ENCODE data around the gene PERCC1. TPM values are rescaled to one million over a fixed set of nuclear protein-coding genes. Genes with fewer than 3 reads are reported as not detected.

The PERCC1 gene
- total and polyA plus RNA-seq, 2 of the 4 experiments (the other 2 are of a cell fraction): not detected

GRCh38 chr16:1451702-1452392 is 21.0 kb downstream of the PERCC1 start:
- H3K27me3 ChIP-seq (ENCODE audit: control insufficient read depth, insufficient read depth, low read length): no peaks in the 10 kb centered on the region
- no peak overlapping the region for H3K27ac ChIP-seq (ENCODE audit: insufficient read depth, low read length)
- no peak overlapping the region for H3K18ac ChIP-seq (ENCODE audit: low read depth, low read length)
- no peak overlapping the region for H2AK5ac ChIP-seq (ENCODE audit: low read depth, low read length)
- ChIA-PET CTCF (no interaction called here), POLR2A (ENCODE audit: unreplicated experiment) (no interaction called here)
- peaks cover 51% of the 10 kb centered on the region for H3K36me3 ChIP-seq (ENCODE audit: control insufficient read depth, insufficient read depth, low read length)
- H3K79me1 ChIP-seq (ENCODE audit: low read depth in 1 of 2, low read length in 2 of 2): no peaks in the 10 kb centered on the region
- DNase-seq: no peak
- no peak overlapping the region for H2AFZ ChIP-seq (replicated peaks; ENCODE audit: low read length, poor library complexity)
- no peak for ATAC-seq (ENCODE audit: low read depth)
- no peak overlapping the region for H4K5ac ChIP-seq (ENCODE audit: low read depth, low read length)
- no peak overlapping the region for H3K14ac ChIP-seq (replicated peaks; ENCODE audit: low read depth, low read length)
- BruUV-seq (replicated peaks): no TSS peak
- TF ChIP-seq CHD1 (IDR thresholded peaks at IDR 0.05; ENCODE audit: low read depth, low read length) (no peak), NFE2L2 (IDR thresholded peaks at IDR 0.05; ENCODE audit: low read depth, low read length) (no peak), MAZ (IDR thresholded peaks at IDR 0.05; ENCODE audit: borderline replicate concordance, low read depth, low read length) (no peak), ELK1 (IDR thresholded peaks at IDR 0.05; ENCODE audit: borderline replicate concordance, low read depth, low read length) (no peak), FOS (IDR thresholded peaks at IDR 0.05; ENCODE audit: low read depth, low read length) (no peak), CEBPB (IDR thresholded peaks at IDR 0.05; ENCODE audit: low read depth, low read length) (no peak), RAD21 (IDR thresholded peaks at IDR 0.05; ENCODE audit: low read length) (no peak), RFX5 (IDR thresholded peaks at IDR 0.05; ENCODE audit: low read depth, low read length) (no peak), MXI1 (IDR thresholded peaks at IDR 0.05; ENCODE audit: borderline replicate concordance, low read depth, low read length) (no peak), CTCF (conservative IDR thresholded peaks at IDR 0.05; ENCODE audit: low read depth, low read length) (no peak), SMC3 (IDR thresholded peaks at IDR 0.05; ENCODE audit: low read depth, low read length) (no peak), MAFK (IDR thresholded peaks at IDR 0.05; ENCODE audit: low read depth, low read length) (no peak), BHLHE40 (IDR thresholded peaks at IDR 0.05; ENCODE audit: low read depth, low read length) (no peak), POLR2A (IDR thresholded peaks at IDR 0.05; ENCODE audit: low read depth, low read length) (no peak)
- TF ChIP-seq, protein P1, sequence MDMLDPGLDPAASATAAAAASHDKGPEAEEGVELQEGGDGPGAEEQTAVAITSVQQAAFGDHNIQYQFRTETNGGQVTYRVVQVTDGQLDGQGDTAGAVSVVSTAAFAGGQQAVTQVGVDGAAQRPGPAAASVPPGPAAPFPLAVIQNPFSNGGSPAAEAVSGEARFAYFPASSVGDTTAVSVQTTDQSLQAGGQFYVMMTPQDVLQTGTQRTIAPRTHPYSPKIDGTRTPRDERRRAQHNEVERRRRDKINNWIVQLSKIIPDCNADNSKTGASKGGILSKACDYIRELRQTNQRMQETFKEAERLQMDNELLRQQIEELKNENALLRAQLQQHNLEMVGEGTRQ (IDR thresholded peaks at IDR 0.05; ENCODE audit: low read depth, low read length): no peak
- in situ Hi-C loops (cut with MboI; ENCODE audit: low sequenced_read_pairs): no loop called here
- WGBS, 2 experiments (ENCODE audit: extremely low coverage in 2 of 2, insufficient read length in 1 of 2): 95% methylated on average over 14 of the region's 34 CpGs; no CpG with 5 or more reads in 1 of the 2 experiments
- H4K20me1 ChIP-seq (ENCODE audit: insufficient read depth, low read length): no peaks in the 10 kb centered on the region
- no peak overlapping the region for H3K4me2 ChIP-seq (ENCODE audit: low read depth, low read length)
- no peak overlapping the region for H2AK9ac ChIP-seq (replicated peaks; ENCODE audit: low read depth, low read length, poor library complexity)
- no peaks in the 10 kb centered on the region for H3K9me3 ChIP-seq (ENCODE audit: control insufficient read depth, insufficient read depth, low read length)
- no peak overlapping the region for H4K8ac ChIP-seq (ENCODE audit: low read depth in 2 of 2, low read length in 2 of 2)
- no peak overlapping the region for H3K4ac ChIP-seq (ENCODE audit: low read depth, low read length)
- H3K9ac ChIP-seq (ENCODE audit: low read depth, low read length): no peak overlapping the region
- H2BK20ac ChIP-seq (ENCODE audit: low read depth, low read length): no peak overlapping the region
- H2BK120ac ChIP-seq (ENCODE audit: low read depth, low read length): no peak overlapping the region
- no peak overlapping the region for H3K56ac ChIP-seq (ENCODE audit: extremely low read depth, insufficient read depth, low read length)
- intact Hi-C loops (cut with micrococcal nuclease): no loop called here
- dilution Hi-C loops (cut with HindIII; ENCODE audit: low sequenced_read_pairs, unreplicated experiment): no loop called here
- no peak overlapping the region for H2BK15ac ChIP-seq (ENCODE audit: low read depth, low read length)
- H3K4me1 ChIP-seq (ENCODE audit: control insufficient read depth, insufficient read depth, low read length): no peaks in the 10 kb centered on the region
- H3K9me1 ChIP-seq (ENCODE audit: insufficient read depth, low read length): no peaks in the 10 kb centered on the region
- H3K4me3 ChIP-seq (ENCODE audit: insufficient read depth, low read depth, low read length): no peak overlapping the region
- H3K23ac ChIP-seq (ENCODE audit: low read depth, low read length): no peak overlapping the region
- H2BK5ac ChIP-seq (ENCODE audit: low read depth, low read length, poor library complexity, severe bottlenecking): no peak overlapping the region
- no peak overlapping the region for H4K91ac ChIP-seq (ENCODE audit: insufficient read depth, low read depth, low read length)

Measured in IMR-90 (cell line).